HG03521 (cell line): ENCODE data around the gene C19orf12.

Experiments used
- ATAC-seq: cut with Tn5 transposase; IDR thresholded peaks from one replicate; pipeline ENCODE4 v1.9.1; 2021; ENCODE audit warnings: mild to moderate bottlenecking, moderate library complexity; ENCODE audit not compliant: unreplicated experiment

C19orf12 gene

DNA sequence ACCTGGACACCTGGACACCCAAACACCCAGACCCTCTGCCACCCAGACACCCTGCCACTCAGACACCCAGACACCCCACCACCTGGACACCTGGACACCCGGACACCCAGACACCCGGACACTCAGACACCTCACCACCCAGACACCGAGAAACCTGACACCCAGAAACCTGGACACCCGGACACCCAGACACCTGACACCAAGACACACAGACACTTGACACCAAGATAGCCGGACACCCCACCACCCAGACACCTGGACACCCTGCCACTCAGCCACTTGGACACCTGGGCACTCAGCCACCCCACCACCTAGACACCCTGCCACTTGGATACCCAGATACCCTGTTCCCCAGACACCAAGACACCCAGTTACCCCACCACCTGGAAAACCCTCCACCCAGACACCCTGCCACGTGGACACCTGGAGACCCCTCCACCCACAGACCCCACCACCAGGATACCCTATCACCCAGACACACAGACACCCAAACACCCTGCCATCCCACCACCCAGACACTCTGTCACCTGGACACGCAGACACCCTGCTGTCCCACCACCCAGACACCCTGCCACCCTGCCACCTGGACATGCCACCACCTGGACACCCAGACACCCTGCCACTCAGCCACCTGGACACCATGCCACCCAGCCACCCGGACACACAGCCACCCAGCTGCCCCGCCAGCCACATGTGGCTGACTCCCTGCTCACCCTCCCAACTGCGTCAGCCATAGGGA, 17.4 kb downstream of the C19orf12 start:
- ATAC-seq: no peak

DNA sequence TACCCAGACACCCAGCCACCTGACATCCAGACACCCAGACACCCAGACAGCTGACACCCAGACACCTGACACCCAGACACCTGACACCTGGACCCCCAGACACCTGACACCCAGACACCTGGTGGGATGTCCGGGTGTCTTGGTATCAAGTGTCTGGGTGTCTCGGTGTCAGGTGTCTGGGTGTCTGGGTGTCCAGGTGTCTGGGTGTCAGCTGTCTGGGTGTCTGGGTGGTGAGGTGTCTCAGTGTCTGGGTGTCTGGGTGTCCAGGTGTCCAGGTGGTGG, 18.6 kb downstream of the C19orf12 start:
- ATAC-seq: no peak

DNA sequence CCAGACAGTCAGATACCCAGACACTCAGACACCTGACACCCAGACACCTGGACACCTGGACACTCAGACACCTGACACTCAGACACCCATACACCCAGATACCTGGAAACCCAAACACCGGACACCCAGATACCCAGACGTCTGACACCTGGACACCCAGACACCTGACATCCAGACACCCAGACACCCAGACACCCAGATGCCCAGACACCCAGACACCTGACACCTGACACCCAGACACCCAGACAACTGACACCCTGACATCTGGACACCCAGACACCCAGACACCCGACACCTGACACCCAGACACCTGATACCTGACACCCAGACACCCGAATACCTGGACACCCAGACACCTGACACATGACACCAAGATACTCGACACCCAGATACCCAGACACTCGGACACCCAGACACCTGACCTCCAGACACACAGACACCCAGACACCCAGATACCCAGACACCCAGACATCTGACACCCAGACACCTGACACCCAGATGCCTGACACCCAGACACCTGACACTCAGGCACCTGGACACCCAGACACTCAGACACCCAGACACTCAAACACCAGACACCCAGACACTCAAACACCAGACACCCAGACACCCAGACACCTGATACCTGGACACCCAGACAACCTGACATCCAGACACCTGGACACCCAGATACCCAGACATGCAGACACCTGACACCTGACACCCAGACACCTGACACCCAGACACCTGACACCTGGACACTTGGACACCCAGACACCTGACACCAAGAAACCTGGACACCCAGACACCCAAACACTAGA, 19.1 kb downstream of the C19orf12 start:
- ATAC-seq: no peak

DNA sequence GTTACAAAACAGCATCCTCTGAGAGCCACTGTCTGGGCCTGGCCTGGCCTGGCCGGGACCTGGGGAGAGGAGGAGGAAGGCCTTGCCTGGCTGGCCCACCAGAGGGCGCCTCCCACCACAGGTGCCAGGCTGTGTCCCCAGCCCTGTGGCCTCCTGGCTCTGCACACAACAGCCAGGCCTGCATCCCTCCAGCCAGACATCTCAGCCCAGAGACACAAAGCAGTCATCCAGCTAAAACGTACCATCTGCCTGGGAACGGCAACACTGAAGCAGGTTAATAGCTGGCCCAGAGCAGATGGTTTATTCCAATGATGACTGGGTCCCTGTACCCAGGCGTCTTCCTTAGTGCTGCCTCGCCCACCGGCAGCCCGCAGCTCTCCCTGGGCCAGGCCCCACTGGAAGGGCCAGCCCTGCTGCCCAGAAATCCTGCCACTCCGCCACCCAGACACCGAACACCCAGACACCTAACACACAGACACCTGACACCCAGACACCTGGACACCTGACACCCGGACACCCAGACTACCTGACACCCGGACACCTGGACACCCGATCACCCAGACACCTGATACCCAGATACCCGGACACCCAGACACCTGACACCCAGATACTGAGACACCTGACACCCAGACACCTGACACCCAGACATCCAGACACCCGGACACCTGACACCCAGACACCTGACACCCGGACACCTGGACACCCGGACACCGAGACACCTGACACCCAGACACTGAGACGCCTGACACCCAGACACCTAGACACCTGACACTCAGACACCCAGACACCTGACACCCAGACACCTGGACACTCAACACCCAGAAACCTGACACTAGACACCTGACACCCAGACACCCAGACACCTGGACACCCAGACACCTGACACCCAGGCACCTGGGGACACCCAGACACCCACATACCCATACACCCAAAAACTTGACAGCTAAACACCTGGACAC, 20.1 kb downstream of the C19orf12 start:
- ATAC-seq: peak; percentile 84

DNA sequence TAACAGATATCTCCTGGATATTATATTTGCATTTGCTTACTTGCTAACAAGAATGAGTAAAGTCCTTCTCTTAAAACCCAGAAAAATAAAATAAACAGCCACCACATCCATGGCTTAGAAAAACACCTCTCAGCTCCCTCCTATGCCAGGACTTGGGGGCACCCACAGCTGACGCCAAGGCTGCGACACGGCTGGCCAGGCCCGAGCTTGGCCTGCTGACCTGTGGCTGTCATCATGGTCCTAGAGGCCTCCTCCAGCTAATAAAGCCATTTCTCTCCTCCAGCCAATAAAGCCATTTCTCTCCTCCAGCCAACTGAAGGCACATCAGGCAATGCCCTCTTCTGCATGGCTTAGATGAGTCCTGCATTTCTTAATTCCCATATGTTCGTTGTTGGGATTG, 20.9 kb downstream of the C19orf12 start:
- ATAC-seq: no peak

DNA sequence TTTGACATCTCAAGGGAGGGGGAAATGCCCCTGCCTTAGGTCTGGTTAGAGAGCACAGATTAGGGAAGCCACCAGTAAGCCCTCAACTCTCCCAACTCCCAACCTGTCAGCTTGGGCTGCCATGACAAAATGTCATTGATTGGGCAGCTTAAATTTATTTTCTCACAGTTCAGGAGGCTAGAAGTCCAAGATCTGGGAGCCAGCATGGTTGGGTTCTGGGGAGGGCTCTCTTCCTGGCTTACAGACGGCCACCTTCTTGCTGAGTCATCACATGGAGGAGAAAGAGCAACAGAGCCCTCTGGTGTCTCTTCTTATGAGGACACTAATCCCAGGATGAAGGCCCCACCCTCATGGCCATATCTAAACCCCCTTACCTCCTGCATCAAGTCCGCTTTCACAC, 24.2 kb downstream of the C19orf12 start:
- no peak for ATAC-seq

DNA sequence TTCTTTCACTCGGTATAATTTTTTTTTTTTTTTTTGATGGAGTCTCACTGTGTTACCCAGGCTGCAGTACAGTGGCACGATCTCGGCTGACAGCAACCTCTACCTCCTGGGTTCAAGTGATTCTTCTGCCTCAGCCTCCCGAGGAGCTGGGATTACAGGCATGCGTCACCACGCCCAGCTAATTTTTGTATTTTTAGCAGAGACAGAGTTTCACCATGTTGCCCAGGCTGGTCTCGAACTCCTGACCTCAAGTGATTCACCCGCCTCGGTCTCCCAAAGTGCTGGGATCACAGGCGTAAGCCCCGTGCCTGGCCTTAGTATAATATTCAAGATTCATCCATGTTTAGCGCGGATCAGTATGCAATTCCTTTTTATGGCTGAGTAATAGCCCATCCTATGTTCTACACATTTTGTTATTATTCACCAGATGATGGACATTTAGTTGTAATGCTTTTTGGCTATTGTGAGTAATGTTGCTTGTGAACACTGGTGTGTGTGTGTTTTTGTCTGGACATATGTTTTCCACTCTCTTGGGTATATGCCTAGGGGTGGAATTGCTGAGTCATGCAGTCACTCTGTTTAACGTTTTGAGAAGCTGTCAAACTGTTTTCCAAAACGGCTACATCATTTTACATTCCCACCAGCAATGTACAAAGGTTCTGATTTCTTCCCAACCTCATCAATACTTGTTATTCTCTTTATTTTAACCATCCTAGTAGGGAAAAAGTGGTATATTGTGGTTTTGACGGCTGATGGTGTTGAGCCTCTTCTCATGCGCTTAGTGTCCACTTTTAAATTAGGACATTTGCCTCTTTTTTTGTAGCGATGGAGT, 26.9 kb downstream of the C19orf12 start:
- ATAC-seq: no peak

DNA sequence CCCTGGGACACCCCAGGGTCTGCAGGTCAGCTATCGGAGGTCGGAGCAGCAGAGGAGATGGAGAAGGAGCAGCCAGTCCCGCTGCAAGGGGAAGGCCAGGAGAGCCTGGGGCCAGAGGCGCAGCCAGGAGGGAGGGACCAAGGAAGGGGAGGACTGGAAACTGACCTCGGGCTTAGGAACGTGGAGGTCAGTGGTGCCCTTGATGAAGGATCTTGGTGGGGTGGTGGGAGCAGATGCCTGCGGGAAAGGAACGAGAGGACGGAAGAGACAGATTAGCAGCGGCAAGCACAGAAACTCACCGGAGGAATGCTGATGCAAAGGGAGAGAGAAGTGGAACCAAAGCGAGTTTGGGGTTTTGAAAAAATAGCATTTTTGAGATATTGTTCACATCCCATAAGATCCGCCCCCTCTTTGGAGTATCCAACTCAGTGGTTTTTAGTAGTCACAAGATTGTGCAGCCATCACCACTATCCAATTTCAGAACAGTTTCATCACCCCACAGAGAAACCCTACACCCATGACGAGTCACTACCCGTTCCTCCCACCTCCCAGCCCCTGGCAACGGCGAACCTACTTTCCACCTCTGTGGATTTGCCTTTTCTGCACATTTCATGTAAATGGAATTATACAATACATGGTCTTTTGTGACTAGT, 27.7 kb downstream of the C19orf12 start:
- ATAC-seq: no peak

DNA sequence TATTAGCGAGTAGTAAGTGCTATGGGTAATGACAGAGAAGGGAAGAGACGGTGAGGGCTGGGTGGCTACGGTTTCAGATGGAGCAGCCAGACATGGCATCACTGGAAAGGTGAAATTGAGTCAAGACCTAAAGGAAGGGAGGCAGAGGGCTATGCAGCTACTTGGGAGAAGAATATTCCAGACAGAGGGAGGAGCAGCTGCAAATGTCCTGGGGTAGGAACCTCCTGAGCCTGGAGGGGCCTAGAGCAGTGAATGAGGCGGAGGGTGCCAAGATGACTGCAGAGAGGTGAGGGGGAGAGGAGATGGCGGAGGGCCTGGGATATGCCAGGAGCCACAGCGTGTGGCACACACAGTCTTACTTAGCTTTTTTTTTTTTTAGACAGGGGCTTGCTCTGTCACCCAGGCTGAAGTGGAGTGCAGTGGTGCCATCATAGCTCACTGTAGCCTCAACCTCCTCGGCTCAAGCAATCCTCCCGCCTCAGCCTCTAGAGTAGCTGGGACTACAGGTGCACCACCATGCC, 28.7 kb downstream of the C19orf12 start:
- ATAC-seq: no peak

DNA sequence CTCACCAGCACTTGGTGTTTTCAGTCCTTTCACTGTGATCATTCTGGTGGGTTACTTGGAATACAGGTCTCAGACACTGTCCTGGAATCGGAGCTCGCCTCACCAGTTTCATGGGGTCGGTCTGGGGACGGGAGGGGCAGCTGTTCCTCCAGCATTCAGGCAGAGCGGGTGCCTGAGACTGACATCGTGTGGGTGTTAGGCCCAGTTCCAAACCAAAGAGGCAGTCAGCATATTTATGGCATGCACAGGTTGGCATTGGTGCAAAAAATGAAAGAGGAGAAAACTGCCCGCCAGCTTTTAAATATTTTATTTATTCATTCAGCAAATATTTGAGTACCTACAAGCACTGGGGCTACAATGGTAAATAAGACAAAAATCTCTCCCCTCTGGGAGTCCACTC, 29.7 kb downstream of the C19orf12 start:
- ATAC-seq: no peak

DNA sequence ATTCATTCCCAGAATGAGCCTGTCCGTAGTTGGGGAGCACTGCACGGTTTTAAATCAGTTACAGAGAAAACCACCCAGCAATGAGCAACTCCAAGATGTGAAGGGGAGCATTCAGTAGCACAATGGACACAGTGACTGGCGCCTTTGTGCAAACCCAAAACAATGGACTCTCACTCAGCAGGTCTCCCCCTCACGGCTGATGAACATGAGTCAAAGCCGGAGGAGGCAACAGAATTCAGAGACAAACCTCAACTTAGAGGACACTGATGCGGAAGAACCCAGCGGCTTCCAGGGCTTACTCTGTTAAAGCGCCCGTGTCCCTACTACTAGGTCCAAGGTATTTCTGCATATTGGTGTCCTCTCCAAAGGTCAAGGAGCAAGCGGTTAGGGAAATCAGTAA, 32.1 kb downstream of the C19orf12 start:
- ATAC-seq: no peak

DNA sequence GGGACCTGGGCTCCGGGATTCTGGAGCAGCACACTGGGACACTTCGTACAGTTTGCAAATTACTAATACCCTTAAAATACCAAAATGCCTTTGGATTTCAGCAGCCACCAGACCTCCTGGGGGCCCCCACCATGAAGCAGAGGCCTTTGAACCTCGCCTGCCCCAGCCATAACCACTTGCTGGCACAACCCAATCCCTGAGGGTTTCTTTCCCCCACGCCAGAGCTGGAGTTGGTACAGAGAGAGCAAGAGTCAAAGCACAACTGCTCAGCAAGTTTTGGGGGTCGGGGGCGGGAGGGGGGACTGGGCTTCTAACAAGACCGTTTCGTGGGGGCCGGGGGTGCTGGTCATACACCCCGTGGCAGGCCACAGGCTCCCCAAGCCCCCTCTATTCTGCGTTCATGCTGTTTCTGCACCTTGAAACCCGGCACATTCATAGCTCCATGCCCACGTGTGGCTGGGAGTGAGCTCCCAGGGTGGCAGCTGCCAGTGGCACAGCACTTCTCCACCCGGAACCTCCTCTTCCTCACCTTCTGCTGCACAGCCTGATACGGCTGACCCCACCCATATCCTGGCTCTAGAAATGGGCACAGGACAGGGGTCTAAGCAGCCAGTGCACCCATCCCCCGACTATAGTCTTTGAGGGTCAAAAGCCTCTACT, 32.7 kb downstream of the C19orf12 start:
- ATAC-seq: no peak

DNA sequence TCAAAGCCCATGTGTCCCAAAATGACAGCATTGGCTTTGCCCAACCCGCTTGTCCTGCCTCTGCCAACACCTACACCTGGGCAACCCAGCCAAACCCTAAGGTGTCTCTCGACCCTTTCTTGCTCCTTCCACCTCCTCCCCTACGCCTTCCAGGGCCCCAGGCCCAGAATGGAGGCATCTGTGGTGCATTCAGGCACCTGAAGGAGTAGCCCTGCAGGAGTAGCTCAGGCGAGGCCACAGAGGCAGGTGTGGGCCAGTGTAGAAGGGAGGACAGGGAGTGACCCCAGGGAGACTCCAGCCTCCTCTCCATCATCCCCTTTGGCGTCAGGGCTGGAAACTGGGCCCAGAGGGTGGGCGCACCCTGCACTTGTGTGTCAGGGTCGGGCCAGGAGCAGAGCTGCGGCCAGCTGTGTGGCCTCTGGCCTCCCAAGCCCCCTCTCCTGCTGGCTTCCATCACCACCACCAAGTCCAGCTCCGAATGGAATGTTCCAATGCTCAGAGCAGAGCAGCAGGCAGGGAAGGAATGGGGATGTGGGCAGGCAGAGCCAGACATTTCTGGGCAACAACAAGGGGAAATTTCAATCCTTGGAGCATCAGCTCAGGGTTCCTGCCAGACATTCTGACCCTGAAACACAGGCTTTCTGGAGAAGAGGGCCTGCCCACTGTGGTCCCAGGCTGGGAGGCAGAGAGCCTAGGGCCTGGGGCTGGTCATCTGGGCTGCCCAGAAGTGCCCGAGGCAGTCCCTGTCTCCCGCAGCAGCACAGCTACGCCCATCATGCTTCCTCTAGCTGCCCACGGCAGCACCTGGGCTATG, 33.4 kb downstream of the C19orf12 start:
- ATAC-seq: no peak

DNA sequence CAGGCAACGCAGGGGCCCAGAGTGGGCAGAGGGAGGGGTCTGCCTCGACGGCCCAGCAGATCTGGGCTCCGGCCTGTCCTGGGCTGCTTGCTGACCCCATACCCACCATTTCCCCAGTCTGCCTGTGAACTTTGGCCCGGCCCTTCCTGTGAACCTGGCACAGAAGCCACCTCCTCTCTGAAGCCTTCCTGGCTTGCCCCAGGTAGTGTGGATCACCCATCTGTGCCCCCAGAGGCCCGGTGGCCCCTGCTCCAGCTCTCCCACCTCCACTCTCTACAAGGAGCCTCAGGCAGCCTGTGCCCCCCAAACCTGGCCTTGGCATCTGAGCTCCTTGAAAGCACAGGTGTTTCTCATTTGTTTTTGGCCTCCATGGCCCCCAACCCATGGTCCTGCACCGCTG, 34.1 kb downstream of the C19orf12 start:
- ATAC-seq: no peak

DNA sequence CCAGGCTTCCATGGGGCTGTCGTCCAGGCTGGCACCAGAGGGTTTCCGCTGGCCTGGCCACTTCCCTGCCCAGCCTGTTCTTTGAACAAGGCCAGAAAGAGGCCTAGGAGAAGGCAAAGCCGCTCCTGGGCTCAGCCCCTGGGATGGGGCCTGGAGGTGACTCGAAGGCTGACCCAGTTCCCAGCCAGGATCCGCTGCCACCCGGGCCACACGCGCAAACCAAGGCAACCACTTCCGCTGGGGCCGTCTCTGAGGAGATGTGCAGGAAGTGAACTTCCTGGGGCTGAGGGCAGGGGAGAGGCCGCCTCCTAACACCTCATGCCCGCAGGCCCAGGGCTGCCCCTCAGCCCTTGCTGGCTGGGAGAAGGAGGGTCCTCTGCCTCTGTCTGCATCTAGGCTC, 34.6 kb downstream of the C19orf12 start:
- peak; percentile 50 for ATAC-seq

DNA sequence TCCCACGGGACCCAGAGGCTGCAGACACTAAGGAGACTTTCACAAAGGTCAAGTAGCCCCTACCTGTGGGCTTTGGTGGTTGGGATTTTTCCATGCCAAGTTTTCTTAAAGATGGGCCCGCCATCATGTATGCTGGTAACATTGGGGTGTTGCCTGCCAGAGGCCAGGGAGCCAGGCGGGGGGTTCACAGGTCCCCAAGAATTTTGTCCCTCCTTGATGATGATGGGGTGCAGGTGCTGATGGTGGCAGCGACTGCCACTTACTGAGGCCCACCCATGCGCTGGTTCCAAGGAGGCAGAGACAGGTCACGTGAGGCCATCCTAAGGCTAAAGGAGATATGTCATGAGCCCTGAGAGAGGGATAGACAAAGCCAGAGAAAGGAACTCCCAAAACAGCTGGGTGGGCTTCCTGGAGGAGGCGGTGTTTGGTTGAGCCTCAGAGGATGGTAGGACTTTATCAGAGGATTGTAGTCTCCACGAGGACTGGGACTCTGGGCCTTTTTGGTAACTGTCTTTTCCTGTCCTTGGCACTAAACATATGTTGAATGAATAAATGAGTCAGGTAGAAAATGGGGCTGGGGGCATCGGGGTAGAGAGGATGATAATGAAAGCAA, 35.4 kb downstream of the C19orf12 start:
- no peak for ATAC-seq

DNA sequence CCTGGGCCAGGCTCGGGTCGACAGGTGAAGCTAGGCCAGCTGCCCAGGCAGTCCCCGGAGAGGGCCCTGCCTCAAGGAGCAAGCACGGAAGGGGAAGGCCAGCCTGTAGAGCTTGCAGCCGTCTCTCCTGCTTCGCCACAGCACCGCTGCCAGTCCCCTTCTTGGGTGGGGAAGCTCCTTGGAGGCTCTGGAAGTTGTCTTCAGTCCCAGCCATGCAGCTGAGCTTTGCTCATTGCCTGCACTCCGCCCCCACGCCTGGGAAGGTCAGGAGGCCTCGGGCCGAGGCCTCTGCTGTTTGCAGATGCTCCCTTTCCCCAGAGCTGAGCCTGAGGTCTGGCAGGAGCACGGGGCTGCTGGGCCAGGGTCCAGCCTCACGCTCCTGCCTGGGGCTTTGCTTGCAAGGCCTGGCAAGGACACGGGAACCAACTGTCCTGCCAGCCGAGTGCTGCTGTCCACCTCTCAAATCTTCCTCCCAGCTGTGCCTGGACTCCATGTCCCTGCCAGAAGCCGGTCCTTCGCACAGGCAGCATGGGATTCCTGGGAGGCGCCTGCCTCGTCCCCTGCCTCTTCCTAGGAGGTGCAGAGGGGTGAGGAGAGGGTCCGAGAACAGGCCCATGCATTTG, 36.5 kb downstream of the C19orf12 start:
- no peak for ATAC-seq
